Stomach (tissue), 4 donors: ENCODE results near the gene GALM.

Experiments
- EP300 ChIP-seq: sonication (generic); formaldehyde crosslinking; IDR thresholded peaks from one replicate; pipeline ENCODE4 v1.6.1; 2017; ENCODE audit warnings: antibody characterized with exemption
- POLR2A ChIP-seq, 4 donors: fragments of 450-650 bp; IDR thresholded peaks; one replicate each; pipeline ENCODE4 v1.6.1; 2016; ENCODE audit warnings: antibody characterized with exemption in 4 of 4, control low read depth in 2 of 4, mild to moderate bottlenecking in 1 of 4, moderate library complexity in 1 of 4
- POLR2AphosphoS5 ChIP-seq, 3 donors: sonication (generic); formaldehyde crosslinking; IDR thresholded peaks; one replicate each; pipeline ENCODE4 v1.6.1; 2016; ENCODE audit warnings: antibody characterized with exemption in 3 of 3
- TF ChIP-seq, protein P1 (sequence below), 7 experiments: fragments of 450-650 bp in 4 of 7; fragments of 200-600 bp in 3 of 7; sonication (generic) in 3 of 7; IDR thresholded peaks; one replicate each; pipeline ENCODE4 v1.5.1; 2016 to 2019; ENCODE audit warnings: antibody characterized with exemption in 7 of 7, control low read depth in 2 of 7, mild to moderate bottlenecking in 1 of 7

DNA sequence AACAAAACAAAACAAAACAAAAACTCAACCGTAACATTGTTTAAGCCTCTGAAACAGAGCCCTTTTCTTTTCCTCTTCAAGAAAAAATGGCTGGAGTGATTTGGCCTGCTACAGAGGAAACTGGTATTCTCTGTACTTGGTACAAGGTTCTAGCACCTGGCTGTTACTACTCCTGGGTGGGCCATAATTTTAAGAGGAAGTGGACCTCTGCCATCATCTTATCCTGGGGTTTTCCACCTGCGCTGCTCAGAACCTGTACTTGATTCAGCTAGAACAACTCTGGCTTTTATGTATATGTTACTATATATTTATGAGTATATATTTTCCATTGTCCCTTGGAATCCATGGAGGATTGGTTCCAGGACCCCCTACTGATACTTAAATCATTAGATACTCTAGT lies 62.8 kb downstream of the GALM start:
- TF ChIP-seq POLR2AphosphoS5 (IDR thresholded peaks at IDR 0.05) (no peak), EP300 (no peak), POLR2A (IDR thresholded peaks at IDR 0.05) (no peak)
- TF ChIP-seq, protein P1, sequence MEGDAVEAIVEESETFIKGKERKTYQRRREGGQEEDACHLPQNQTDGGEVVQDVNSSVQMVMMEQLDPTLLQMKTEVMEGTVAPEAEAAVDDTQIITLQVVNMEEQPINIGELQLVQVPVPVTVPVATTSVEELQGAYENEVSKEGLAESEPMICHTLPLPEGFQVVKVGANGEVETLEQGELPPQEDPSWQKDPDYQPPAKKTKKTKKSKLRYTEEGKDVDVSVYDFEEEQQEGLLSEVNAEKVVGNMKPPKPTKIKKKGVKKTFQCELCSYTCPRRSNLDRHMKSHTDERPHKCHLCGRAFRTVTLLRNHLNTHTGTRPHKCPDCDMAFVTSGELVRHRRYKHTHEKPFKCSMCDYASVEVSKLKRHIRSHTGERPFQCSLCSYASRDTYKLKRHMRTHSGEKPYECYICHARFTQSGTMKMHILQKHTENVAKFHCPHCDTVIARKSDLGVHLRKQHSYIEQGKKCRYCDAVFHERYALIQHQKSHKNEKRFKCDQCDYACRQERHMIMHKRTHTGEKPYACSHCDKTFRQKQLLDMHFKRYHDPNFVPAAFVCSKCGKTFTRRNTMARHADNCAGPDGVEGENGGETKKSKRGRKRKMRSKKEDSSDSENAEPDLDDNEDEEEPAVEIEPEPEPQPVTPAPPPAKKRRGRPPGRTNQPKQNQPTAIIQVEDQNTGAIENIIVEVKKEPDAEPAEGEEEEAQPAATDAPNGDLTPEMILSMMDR (IDR thresholded peaks at IDR 0.05) = no peak
